ENCODE data around the gene HSPB7.

HSPB7 gene

DNA sequence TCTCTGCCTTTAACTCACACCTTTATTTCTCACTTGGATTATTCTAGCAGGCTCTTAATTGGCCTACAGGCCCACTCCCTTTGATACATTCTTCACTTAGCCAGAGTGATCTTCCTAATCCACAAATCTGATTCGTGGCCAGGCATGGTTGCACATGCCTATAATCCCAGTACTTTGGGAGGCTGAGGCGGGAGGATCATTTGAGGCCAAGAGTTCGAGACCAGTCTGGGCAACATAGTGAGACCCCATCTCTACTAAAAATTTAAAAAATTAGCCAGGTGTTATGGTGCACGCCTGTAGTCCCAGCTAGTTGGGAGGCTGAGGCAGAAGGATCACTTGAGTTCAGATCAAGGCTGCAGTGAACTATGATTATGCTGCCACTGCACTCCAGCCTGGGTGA, 44.1 kb downstream of the HSPB7 start:
- DNase-seq = no peak

DNA sequence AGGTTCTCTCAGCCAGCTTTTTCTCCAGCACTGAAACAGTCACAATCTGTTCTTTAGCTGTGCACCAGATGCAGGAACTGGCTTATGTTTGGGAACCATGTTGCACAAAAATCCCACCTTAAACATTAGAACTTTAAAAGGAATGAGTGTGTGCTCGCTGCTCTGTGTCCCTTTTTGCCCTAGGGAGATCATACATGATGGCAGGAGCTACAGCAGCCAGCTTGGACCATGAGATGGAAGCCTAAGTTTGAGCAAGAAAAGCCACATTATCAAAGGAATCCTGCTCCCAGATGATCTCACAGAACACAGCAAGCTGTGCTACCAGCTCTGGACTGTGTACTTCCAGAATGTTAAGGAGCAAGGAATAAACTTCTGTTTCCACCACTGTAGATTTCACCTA, 45.4 kb downstream of the HSPB7 start:
- no peak for DNase-seq

DNA sequence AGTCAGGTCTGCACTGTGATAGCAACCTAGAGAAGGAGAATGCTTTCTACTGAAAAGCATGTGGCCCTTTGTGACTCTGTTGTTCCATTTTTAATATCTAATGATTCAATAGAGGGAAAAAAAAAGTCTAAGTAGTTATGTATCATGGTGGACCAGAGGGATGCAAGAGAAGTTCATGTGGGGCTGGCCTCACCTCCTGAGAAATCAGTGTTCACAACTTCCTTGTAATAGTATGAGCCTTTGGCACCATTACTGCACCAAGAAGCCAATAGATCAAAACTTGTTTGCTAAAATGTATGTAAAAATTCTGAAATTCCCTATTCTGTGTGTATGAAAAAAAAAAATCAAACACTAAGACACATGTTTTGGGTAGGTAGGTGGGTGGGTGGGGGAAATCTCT, 46.9 kb downstream of the HSPB7 start:
- DNase-seq = no peak

DNA sequence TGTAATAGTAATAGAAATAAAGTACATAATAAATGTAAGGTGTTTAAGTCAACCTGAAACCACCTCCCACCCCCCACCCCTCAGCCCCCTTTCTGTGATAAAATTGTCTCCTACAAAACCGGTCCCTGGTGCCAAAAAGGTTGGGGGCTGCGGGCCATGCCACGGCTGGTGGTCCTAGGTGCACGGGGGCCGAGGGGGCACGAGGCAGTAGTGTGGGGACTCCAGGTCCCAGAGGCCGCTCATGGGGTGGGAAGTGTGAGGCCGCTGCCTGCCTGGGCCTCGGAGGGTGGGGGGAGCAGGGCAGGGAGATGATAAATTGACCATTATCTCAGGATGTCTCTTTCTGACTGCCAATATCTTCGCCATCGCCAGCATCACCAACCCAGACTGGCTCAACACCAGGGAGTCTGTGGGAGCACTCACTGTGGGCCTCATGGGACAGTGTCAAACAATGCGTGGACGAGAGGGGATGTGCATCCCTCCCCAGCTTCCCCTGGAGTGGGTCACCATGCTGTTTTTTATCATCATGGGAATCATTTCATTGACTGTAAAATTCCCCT, 48.4 kb downstream of the HSPB7 start:
- no peak for DNase-seq

DNA sequence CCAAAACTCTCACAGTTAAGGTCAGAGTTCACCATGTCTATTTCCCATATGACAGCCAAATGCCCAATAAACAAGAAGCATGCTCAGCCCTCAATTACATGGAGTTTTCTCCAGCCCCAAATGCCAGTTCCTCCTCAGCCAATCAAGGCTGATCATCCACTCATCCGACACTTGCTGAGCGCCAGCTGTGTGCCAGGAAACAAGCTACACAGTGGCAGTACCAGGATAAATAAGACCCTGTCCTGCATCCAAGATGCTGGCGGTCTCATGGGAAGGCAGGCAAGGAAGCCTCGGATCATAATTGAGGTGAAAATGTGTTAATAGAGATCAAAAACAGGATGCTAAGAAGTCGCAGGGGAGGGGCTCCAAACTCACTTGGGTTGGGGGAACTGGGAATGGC, 49.7 kb downstream of the HSPB7 start:
- DNase-seq = no peak

DNA sequence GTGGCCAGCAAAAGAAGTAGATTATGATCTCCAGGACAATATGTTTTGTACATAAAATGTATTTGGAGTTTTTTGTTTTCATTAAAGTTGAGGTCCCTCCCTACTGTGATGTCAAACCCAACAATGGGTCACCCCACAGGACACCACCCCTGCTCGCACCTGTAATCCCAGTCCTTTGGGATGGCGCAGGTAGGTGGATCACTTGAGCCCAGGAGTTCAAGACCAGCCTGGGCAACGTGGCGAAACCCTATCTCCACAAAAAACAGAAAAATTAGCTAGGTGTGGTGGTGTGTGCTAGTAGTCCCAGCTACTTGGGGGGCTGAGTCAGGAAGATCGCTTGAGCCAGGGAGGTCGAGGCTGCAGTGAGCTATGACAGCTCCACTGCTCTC, 50.9 kb downstream of the HSPB7 start:
- no peak for DNase-seq

DNA sequence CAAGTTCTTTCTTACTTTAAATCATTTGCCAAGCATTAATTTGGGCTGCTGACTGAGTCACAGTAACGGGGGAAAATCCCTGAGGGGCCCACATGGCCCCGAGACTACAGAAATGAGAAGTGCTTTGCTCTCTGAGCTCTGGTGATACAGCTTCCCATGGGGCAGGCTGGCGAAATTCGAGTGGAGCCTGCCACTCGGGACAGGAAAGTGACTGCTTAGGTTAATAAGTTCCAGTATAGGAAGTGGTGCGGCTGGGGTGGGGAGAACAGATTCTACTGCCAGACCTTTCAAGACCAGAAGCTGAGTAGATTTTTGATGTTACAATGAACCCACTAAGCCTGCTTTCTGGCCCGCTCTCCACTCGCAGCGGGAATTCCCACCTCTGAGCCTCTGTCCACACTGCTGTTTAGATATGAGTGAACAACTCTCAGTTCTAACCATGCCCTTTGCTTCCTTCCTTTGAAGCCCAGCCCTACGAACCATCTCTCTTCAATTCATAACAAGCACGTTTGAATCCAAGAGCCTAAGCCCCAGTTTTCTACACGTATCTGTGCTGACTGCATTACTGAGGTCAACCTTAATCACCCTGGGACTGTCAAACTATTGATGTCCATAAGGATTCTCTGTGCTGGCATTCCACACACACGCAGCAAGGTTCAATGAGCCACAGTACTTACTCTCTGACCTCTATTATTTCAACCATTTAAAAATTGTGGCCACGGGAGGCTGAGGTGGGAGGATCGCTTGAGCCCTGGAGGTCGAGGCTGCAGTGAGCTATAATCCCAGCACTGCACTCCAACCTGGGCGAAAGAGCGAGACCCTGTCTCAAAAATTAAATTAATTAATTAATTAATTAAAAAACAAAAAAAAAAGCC, 51.5 kb downstream of the HSPB7 start:
- no peak for DNase-seq

DNA sequence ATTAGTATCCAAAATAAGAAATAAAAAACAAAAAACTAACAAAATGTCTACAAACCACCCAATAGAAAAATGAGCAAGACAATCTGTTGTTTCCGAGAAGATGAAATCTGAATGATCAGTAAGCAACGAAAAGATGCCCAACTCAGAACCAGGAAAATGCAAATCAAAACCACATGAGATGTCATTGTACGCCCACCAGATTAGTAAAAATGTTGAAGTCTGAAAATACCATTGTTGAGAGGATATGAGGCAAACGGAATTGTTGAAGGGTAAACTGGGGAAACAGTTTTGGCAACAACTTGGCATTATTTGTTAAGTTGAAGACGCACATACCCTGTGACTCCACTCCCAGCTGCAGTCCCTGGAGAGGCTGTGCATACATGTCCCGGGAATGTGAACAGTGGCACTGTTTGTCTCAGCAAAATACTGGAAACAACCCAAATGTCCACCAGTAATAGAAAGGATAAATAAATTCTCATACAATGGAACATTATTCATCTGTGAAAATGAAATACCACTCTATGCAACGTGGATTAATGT, 52.5 kb downstream of the HSPB7 start:
- no peak for DNase-seq
